HG02938 (cell line): ENCODE results near the gene CA9.

Source experiments
- ATAC-seq: cut with Tn5 transposase; IDR thresholded peaks from one replicate; pipeline ENCODE4 v1.9.1; 2021; ENCODE audit warnings: mild to moderate bottlenecking, moderate library complexity; ENCODE audit not compliant: unreplicated experiment

Gene CA9

GRCh38 chr9:35651956-35652828 lies 21.5 kb upstream of the CA9 start:
- no peak for ATAC-seq

GRCh38 chr9:35652829-35653209 lies 20.9 kb upstream of the CA9 start:
- ATAC-seq: no peak

GRCh38 chr9:35653611-35654010 lies 20.1 kb upstream of the CA9 start:
- ATAC-seq: no peak

- no peak for ATAC-seq
These were observed 17.4 kb upstream of the CA9 start for GRCh38 chr9:35656348-35656747.

GRCh38 chr9:35656831-35657545 lies 16.7 kb upstream of the CA9 start:
- ATAC-seq: no peak

- peak; percentile 82 for ATAC-seq
These were observed 16.1 kb upstream of the CA9 start, which contains the start of gene RMRP for GRCh38 chr9:35657546-35658136. TSS of gene RMRP (minus strand) at chr9:35658019.

- peak; percentile 58 for ATAC-seq
These were observed 15.4 kb upstream of the CA9 start, which contains the start of gene CCDC107 for GRCh38 chr9:35658137-35658967. TSS of gene CCDC107 (plus strand) at chr9:35658292. CDS start at chr9:35658380, 88 bp downstream.

GRCh38 chr9:35658968-35659220 lies 14.8 kb upstream of the CA9 start:
- no peak for ATAC-seq

GRCh38 chr9:35659340-35659739 lies 14.4 kb upstream of the CA9 start:
- no peak for ATAC-seq

- ATAC-seq: no peak
These were observed 12.7 kb upstream of the CA9 start for GRCh38 chr9:35660966-35661415.

- no peak for ATAC-seq
These were observed 11.9 kb upstream of the CA9 start for GRCh38 chr9:35661756-35662350.

- ATAC-seq: no peak
These were observed 11.3 kb upstream of the CA9 start for GRCh38 chr9:35662437-35662836.

GRCh38 chr9:35664531-35665470 lies 8.9 kb upstream of the CA9 start, which contains the start of gene ARHGEF39:
TSS of gene ARHGEF39 (minus strand) at chr9:35665195. CDS start at chr9:35665169, 26 bp downstream.
- peak; percentile 65 for ATAC-seq

- ATAC-seq: no peak
These were observed 8.3 kb upstream of the CA9 start for GRCh38 chr9:35665471-35665818.

- no peak for ATAC-seq
These were observed 7.7 kb upstream of the CA9 start for GRCh38 chr9:35666045-35666444.

- ATAC-seq: no peak
These were observed 7.2 kb upstream of the CA9 start for GRCh38 chr9:35666549-35666948.

- no peak for ATAC-seq
These were observed 5.8 kb upstream of the CA9 start for GRCh38 chr9:35667939-35668338.

- no peak for ATAC-seq
These were observed 4.2 kb upstream of the CA9 start for GRCh38 chr9:35669331-35670145.

GRCh38 chr9:35674025-35674361 lies 265 bp downstream of the CA9 start:
- no peak for ATAC-seq
